ENCODE results near the gene TMCO4. TPM values are rescaled to one million over a fixed set of nuclear protein-coding genes. Genes with fewer than 3 reads are reported as not detected.

The TMCO4 gene
- total and polyA plus RNA-seq, 2 of the 8 experiments (the other 6 are each of a cell fraction or from before 2014, with no cell fraction given) = 3.0 to 3.1 TPM

GRCh38 chr1:19733615-19734014 is 66.1 kb downstream of the TMCO4 start (continued):
- TF ChIP-seq CHD7 (IDR thresholded peaks at IDR 0.05; ENCODE audit: insufficient replicate concordance, low read length) (no peak), GTF2F1 (IDR thresholded peaks at IDR 0.05; ENCODE audit: borderline replicate concordance, low read depth, low read length) (no peak), RBBP5 (IDR thresholded peaks at IDR 0.05; ENCODE audit: borderline replicate concordance, low read depth, low read length) (no peak), CTBP2 (IDR thresholded peaks at IDR 0.05; ENCODE audit: borderline replicate concordance, insufficient read depth, insufficient read length, low read length) (no peak), RAD21 (IDR thresholded peaks at IDR 0.05 in 1 of 2, conservative IDR thresholded peaks at IDR 0.05 in 1 of 2; ENCODE audit: low read depth in 2 of 2, low read length in 2 of 2) (no peak)

Measured in H1 (cell line).